Neuronal stem cell (in vitro differentiated cells): Measurements from ENCODE around the gene ZDHHC13.
A peak's percentile ranks its signal among the peaks of the same experiment; 100 is the strongest.

Experiments used
- DNase-seq: peaks from one replicate; pipeline ENCODE4 v3.0.0-alpha.2; 2013; ENCODE audit warnings: low spot score
- H2AFZ ChIP-seq: one replicate; pipeline ENCODE4 v1.6.1; 2013; ENCODE audit warnings: mild to moderate bottlenecking, low read length, inconsistent platforms
- H2AK5ac ChIP-seq: 2 replicates; pipeline ENCODE4 v1.6.1; 2013; ENCODE audit warnings: low read depth, mild to moderate bottlenecking, inconsistent platforms, low read length, moderate library complexity, mixed read lengths
- H2BK120ac ChIP-seq: 2 replicates; pipeline ENCODE4 v1.6.1; 2013; ENCODE audit warnings: low read depth, mild to moderate bottlenecking, inconsistent platforms, low read length, moderate library complexity, mixed read lengths
- H2BK12ac ChIP-seq: one replicate; pipeline ENCODE4 v1.6.1; 2013; ENCODE audit warnings: low read length, inconsistent platforms
- H2BK15ac ChIP-seq: 2 replicates; pipeline ENCODE4 v1.6.1; 2013; ENCODE audit warnings: mild to moderate bottlenecking, low read length, inconsistent platforms, mixed read lengths
- H2BK5ac ChIP-seq: one replicate; pipeline ENCODE4 v1.6.1; 2013; ENCODE audit warnings: inconsistent platforms, mild to moderate bottlenecking, low read length, moderate library complexity
- H3K14ac ChIP-seq: one replicate; pipeline ENCODE4 v1.6.1; 2013; ENCODE audit warnings: low read length, inconsistent platforms
- H3K18ac ChIP-seq: 2 replicates; pipeline ENCODE4 v1.6.1; 2013; ENCODE audit warnings: low read length, inconsistent platforms
- H3K23ac ChIP-seq: 2 replicates; pipeline ENCODE4 v1.6.1; 2013; ENCODE audit warnings: low read depth, mild to moderate bottlenecking, mixed read lengths, low read length, inconsistent platforms; ENCODE audit not compliant: poor library complexity
- H3K27ac ChIP-seq: replicated peaks from 3 replicates; pipeline ENCODE4 v1.5.1; 2013; ENCODE audit warnings: low read length, inconsistent platforms
- H3K27me3 ChIP-seq, 3 experiments: 2 replicates each; pipeline ENCODE4 v1.6.1; 2013; ENCODE audit warnings: low read length in 3 of 3, mild to moderate bottlenecking in 2 of 3, inconsistent platforms in 1 of 3, low read depth in 1 of 3, mixed read lengths in 1 of 3, moderate library complexity in 1 of 3; ENCODE audit not compliant: control insufficient read depth in 3 of 3, insufficient read depth in 3 of 3
- H3K36me3 ChIP-seq, 2 donors: replicated peaks in 1 of 2; 2 replicates each; pipeline ENCODE4 v1.6.1; 2013; ENCODE audit warnings: low read length in 2 of 2; ENCODE audit not compliant: control insufficient read depth in 2 of 2, insufficient read depth in 2 of 2
- H3K4ac ChIP-seq: 2 replicates; pipeline ENCODE4 v1.6.1; 2013; ENCODE audit warnings: inconsistent platforms, mild to moderate bottlenecking, low read length, moderate library complexity
- H3K4me1 ChIP-seq, 2 donors: 1 replicate in 1 of 2; 2 replicates in 1 of 2; pipeline ENCODE4 v1.6.1; 2013; ENCODE audit warnings: low read length in 2 of 2, low read depth in 1 of 2; ENCODE audit not compliant: control insufficient read depth in 2 of 2, insufficient read depth in 1 of 2
- H3K4me2 ChIP-seq: one replicate; pipeline ENCODE4 v1.6.1; 2013; ENCODE audit warnings: mild to moderate bottlenecking, low read length, inconsistent platforms; ENCODE audit not compliant: insufficient read depth, poor library complexity, severe bottlenecking
- H3K4me3 ChIP-seq, 2 donors: 2 replicates each; pipeline ENCODE4 v1.5.1; 2013; ENCODE audit warnings: low read length in 2 of 2, mild to moderate bottlenecking in 2 of 2, inconsistent platforms in 1 of 2, moderate library complexity in 1 of 2
- H3K79me1 ChIP-seq: one replicate; pipeline ENCODE4 v1.6.1; 2013; ENCODE audit warnings: low read depth, mild to moderate bottlenecking, inconsistent platforms, low read length, moderate library complexity
- H3K9ac ChIP-seq: one replicate; pipeline ENCODE4 v1.6.1; 2013; ENCODE audit warnings: mild to moderate bottlenecking, low read depth, low read length, inconsistent platforms; ENCODE audit not compliant: poor library complexity
- H3K9me3 ChIP-seq, 2 donors: replicated peaks in 1 of 2; 2 replicates each; pipeline versions ENCODE3 to v1.6.1; 2013; ENCODE audit warnings: low read length in 2 of 2, mild to moderate bottlenecking in 2 of 2, inconsistent platforms in 1 of 2, low read depth in 1 of 2, mixed read lengths in 1 of 2, moderate library complexity in 1 of 2; ENCODE audit not compliant: control insufficient read depth in 2 of 2, insufficient read depth in 1 of 2
- H4K8ac ChIP-seq: one replicate; pipeline ENCODE4 v1.6.1; 2013; ENCODE audit warnings: low read depth, mild to moderate bottlenecking, inconsistent platforms, low read length, moderate library complexity
- H4K91ac ChIP-seq: one replicate; pipeline ENCODE4 v1.6.1; 2013; ENCODE audit warnings: low read length, low read depth, mild to moderate bottlenecking, inconsistent platforms; ENCODE audit not compliant: poor library complexity
- WGBS, 2 donors: extraction: QIAGEN DNeasy Blood & Tissue Kit; methylation state at CpG; one replicate each; pipeline ENCODE4 v1.1.7; 2013; ENCODE audit warnings: missing lambda C conversion rate in 2 of 2, mixed read lengths in 1 of 2; ENCODE audit not compliant: insufficient read length in 2 of 2, insufficient replicate concordance in 1 of 2; ENCODE audit errors: extremely low coverage in 2 of 2; 5-methylcytosine and 5-hydroxymethylcytosine counted together

The ZDHHC13 gene

DNA sequence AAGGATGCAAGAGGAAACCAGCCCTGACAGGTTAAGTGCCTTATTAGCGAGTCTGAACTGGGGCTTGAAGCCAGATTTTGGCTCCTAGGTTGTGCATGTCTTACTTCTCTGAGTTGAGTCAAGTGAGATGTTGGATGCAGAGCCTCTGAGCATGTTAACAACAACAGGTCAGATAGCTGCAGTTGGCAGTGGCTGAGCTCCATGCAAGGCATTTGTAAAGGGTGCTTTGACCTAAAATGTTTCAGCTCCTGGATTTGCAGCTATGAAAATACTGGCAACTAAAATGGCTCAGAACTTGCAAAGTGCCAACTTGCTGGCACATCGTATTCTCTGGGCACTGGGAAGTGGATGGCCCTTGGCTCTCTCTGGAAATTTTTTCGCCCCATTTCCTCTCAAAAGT lies 101.2 kb downstream of the ZDHHC13 start:
- Histone ChIP-seq H3K36me3 (peaks cover 0 to 2% of the 10 kb centered on the region in 2 donors), H3K4me2 (no peak overlapping the region), H4K91ac (no peak overlapping the region), H3K9me3 (peaks cover 0 to 4% of the 10 kb centered on the region in 2 donors), H2BK5ac (no peak overlapping the region), H2BK120ac (no peak overlapping the region), H3K4me3 (no peak overlapping the region), H4K8ac (no peak overlapping the region), H3K18ac (no peak overlapping the region), H3K4me1 (no peaks in the 10 kb centered on the region), H3K23ac (no peak overlapping the region), H3K27ac (no peak overlapping the region), H2BK15ac (no peak overlapping the region), H2BK12ac (no peak overlapping the region), H3K4ac (no peak overlapping the region), H3K14ac (no peak overlapping the region), H3K9ac (no peak overlapping the region), H3K27me3 (peaks cover 0 to 57% (median 0%) of the 10 kb centered on the region in 3 experiments), H2AFZ (no peak overlapping the region), H3K79me1 (no peaks in the 10 kb centered on the region), H2AK5ac (no peak overlapping the region)
- no CpG with 5 or more reads among the region's 3 CpGs for WGBS, 2 donors
- DNase-seq = no peak

DNA sequence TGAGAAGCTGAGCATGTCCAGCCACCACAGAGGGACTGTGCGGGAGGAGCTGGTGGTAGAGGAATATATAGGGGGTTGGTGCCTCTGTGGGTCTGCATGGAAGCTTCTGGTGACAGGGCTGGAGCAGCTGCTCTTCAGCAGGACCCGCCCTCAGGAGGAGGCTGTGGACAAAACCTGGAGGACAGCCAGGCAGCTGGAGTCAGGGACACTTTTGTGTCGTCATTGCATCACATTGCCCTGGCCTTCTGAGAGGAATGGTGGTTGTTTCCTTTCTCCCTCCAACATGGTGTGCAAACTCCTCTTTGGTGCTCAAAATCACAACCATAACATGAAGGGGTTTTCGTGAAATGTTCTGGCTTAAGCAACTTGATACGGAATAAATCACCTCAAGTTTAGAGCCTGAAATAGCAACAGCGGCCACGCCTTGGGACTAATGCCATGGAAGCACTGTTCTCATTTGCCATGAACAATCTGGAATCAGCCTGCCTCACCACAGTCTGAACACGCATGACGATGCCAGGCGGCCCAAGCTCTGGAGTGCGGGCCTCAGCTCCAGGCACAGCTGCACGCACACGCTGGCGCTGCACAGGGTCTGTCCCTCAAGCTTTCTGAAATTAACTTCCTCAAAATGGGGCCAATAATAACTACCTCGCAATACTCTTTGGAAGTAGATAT lies 102.0 kb downstream of the ZDHHC13 start:
- no peak overlapping the region for H3K4me3 ChIP-seq
- H2AFZ ChIP-seq = no peak overlapping the region
- H3K27me3 ChIP-seq = peaks cover 0 to 50% (median 0%) of the 10 kb centered on the region in 3 experiments

DNA sequence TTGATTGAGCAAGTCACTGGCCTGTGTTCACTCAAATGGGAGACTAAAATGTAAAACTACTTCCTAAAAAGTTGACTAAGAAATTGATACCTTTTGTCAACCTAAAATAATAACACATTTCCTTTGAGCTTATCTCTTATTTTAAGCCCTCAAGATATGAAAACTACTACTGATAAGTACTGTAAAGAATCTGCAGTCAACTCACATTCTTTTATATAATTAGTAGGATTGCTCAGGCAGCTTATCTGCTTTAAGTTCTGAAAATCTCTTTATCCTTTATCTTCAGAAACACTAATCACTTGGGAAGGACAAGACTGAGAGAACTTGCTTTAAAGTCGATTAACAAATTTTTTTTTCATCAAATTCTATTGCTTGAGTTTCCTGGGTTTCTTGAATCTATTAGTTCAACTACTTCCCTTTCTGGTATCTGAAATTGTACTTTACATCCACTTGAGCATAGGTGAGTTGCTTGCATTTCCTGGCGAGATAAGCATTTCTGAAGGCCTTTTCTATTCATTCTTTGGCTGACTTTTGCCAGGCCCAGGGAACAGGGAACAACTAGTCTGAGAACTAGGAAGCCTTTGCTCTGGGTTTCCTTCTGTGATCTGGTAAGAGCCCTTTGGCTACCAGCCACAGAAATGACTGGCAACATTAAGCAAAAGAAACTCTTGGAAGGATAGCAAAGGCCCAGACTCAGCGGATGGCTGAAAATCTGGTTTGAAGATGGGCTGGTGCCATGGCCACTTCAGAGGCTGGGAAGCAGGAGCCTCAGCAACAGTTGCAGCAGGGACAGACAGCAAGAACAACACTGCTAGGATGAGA lies 104.1 kb downstream of the ZDHHC13 start:
- Histone ChIP-seq H2AFZ (no peak overlapping the region), H2BK12ac (no peak overlapping the region), H3K4ac (no peak overlapping the region), H3K4me2 (no peak overlapping the region), H2BK15ac (no peak overlapping the region), H3K27ac (no peak overlapping the region), H3K23ac (no peak overlapping the region), H3K9me3 (peaks cover 0 to 4% of the 10 kb centered on the region in 2 donors), H3K14ac (no peak overlapping the region), H3K79me1 (no peaks in the 10 kb centered on the region), H2BK5ac (no peak overlapping the region), H3K36me3 (peaks cover 4 to 30% of the 10 kb centered on the region in 2 donors), H2BK120ac (no peak overlapping the region), H3K27me3 (peaks cover 0 to 30% (median 0%) of the 10 kb centered on the region in 3 experiments), H4K91ac (no peak overlapping the region), H4K8ac (no peak overlapping the region), H3K4me3 (no peak overlapping the region), H2AK5ac (no peak overlapping the region), H3K9ac (no peak overlapping the region), H3K18ac (no peak overlapping the region), H3K4me1 (no peaks in the 10 kb centered on the region)
- no CpG with 5 or more reads among the region's 3 CpGs for WGBS, 2 donors
- no peak for DNase-seq

More for the DNA sequence above, 102.0 kb downstream of the ZDHHC13 start:
- Histone ChIP-seq H3K9ac (no peak overlapping the region), H2BK12ac (no peak overlapping the region), H4K8ac (no peak overlapping the region), H3K4me2 (no peak overlapping the region), H3K79me1 (no peaks in the 10 kb centered on the region), H2BK120ac (no peak overlapping the region), H3K27ac (no peak overlapping the region), H3K23ac (no peak overlapping the region), H2BK5ac (no peak overlapping the region), H3K14ac (no peak overlapping the region), H3K4ac (no peak overlapping the region), H3K36me3 (peaks cover 0 to 9% of the 10 kb centered on the region in 2 donors), H3K18ac (peak overlapping the region; percentile 87), H2AK5ac (no peak overlapping the region), H3K9me3 (peaks cover 0 to 4% of the 10 kb centered on the region in 2 donors), H3K4me1 (no peaks in the 10 kb centered on the region), H2BK15ac (no peak overlapping the region), H4K91ac (no peak overlapping the region)
- no peak for DNase-seq
- WGBS, 2 donors = no CpG with 5 or more reads among the region's 15 CpGs

DNA sequence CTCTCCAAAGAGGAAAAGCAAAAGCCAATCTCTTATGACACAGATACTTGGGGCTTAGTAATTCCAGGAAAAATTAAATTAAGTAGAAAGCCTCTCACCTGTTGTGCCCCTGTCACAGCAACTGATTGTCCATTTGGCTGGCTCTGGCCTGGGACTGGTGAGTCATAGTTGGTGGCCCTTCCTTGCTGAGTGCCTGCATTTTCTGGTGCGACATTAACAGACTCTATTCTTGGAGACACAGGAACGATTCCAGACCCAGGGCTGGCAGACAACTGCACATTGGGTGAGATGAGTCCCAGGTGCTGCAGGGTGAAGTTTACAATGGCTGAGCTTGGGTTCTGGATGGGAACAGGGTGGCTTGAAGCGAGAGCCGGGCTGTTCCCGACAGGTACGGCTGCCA lies 108.2 kb downstream of the ZDHHC13 start:
- Histone ChIP-seq H3K27me3 (peaks cover 0 to 3% (median 0%) of the 10 kb centered on the region in 3 experiments), H2BK15ac (no peak overlapping the region), H3K4me1 (no peaks in the 10 kb centered on the region), H2BK12ac (no peak overlapping the region), H3K9ac (no peak overlapping the region), H2AK5ac (no peak overlapping the region), H3K18ac (no peak overlapping the region), H3K79me1 (no peaks in the 10 kb centered on the region), H3K14ac (no peak overlapping the region), H3K4me3 (no peak overlapping the region), H4K8ac (no peak overlapping the region), H2BK120ac (no peak overlapping the region), H2AFZ (no peak overlapping the region), H3K36me3 (peaks cover 4 to 54% of the 10 kb centered on the region in 2 donors), H4K91ac (no peak overlapping the region), H3K4ac (no peak overlapping the region), H2BK5ac (no peak overlapping the region), H3K23ac (no peak overlapping the region), H3K9me3 (peaks cover 0 to 4% of the 10 kb centered on the region in 2 donors), H3K27ac (no peak overlapping the region), H3K4me2 (no peak overlapping the region)
- no peak for DNase-seq
- WGBS, 2 donors = no CpG with 5 or more reads among the region's 6 CpGs
